Liver (tissue), 9 donors: ENCODE data around the gene TFDP1. TPM values are rescaled to one million over a fixed set of nuclear protein-coding genes. Genes with fewer than 3 reads are reported as not detected.

ENCODE experiments used
- DNase-seq: peaks from one replicate; pipeline ENCODE4 v3.0.0-alpha.2; 2017; ENCODE audit warnings: low spot score
- H3K27ac ChIP-seq, 2 donors: one replicate each; pipeline ENCODE4 v1.7.0; 2013; ENCODE audit warnings: inconsistent platforms in 2 of 2, low read length in 2 of 2, control low read depth in 1 of 2, low read depth in 1 of 2, mild to moderate bottlenecking in 1 of 2
- H3K27me3 ChIP-seq, 4 donors: one replicate each; pipeline versions ENCODE4 v1.6.1 to v1.7.0; 2013; ENCODE audit warnings: low read length in 3 of 4, inconsistent platforms in 1 of 4, mild to moderate bottlenecking in 1 of 4, moderate library complexity in 1 of 4; ENCODE audit not compliant: control insufficient read depth in 4 of 4, insufficient read depth in 4 of 4
- H3K36me3 ChIP-seq, 4 donors: one replicate each; pipeline versions ENCODE4 v1.6.1 to v1.7.0; 2013; ENCODE audit warnings: low read length in 3 of 4, mild to moderate bottlenecking in 3 of 4, low read depth in 1 of 4, moderate library complexity in 1 of 4; ENCODE audit not compliant: control insufficient read depth in 4 of 4, insufficient read depth in 3 of 4
- H3K4me1 ChIP-seq, 4 donors: one replicate each; pipeline versions ENCODE4 v1.6.1 to v1.7.0; 2013; ENCODE audit warnings: low read length in 3 of 4, mild to moderate bottlenecking in 3 of 4, moderate library complexity in 1 of 4; ENCODE audit not compliant: control insufficient read depth in 4 of 4, insufficient read depth in 4 of 4
- H3K4me3 ChIP-seq, 3 donors: one replicate each; pipeline versions ENCODE4 v1.6.1 to v1.7.0; 2013; ENCODE audit warnings: low read length in 3 of 3, control low read depth in 1 of 3, low read depth in 1 of 3, mild to moderate bottlenecking in 1 of 3
- H3K9ac ChIP-seq, 2 donors: one replicate each; pipeline ENCODE4 v1.7.0; 2013; ENCODE audit warnings: low read length in 2 of 2, mild to moderate bottlenecking in 2 of 2, moderate library complexity in 2 of 2, control low read depth in 1 of 2, low read depth in 1 of 2
- H3K9me3 ChIP-seq, 4 donors: one replicate each; pipeline versions ENCODE4 v1.6.1 to v1.7.0; 2013; ENCODE audit warnings: low read length in 3 of 4; ENCODE audit not compliant: control insufficient read depth in 4 of 4
- FOXA1 ChIP-seq: IDR thresholded peaks from 2 replicates; pipeline ENCODE4 v1.6.1; 2016; ENCODE audit warnings: antibody characterized with exemption
- FOXA2 ChIP-seq: IDR thresholded peaks from 2 replicates; pipeline ENCODE4 v1.6.1; 2016; ENCODE audit warnings: antibody characterized with exemption
- HNF4A ChIP-seq, 2 donors: conservative IDR thresholded peaks; 2 replicates each; pipeline ENCODE4 v1.6.1; 2016; ENCODE audit warnings: antibody characterized with exemption in 2 of 2, mild to moderate bottlenecking in 2 of 2
- HNF4G ChIP-seq: IDR thresholded peaks from 2 replicates; pipeline ENCODE4 v1.6.1; 2016; ENCODE audit warnings: antibody characterized with exemption
- JUND ChIP-seq, 2 donors: IDR thresholded peaks; 2 replicates each; pipeline ENCODE4 v1.6.1; 2016; ENCODE audit warnings: antibody characterized with exemption in 2 of 2
- NR2F2 ChIP-seq: IDR thresholded peaks from 2 replicates; pipeline ENCODE4 v1.6.1; 2016; ENCODE audit warnings: antibody characterized with exemption
- SP1 ChIP-seq: IDR thresholded peaks from 2 replicates; pipeline ENCODE4 v1.6.1; 2018; ENCODE audit warnings: antibody characterized with exemption, mild to moderate bottlenecking
- WGBS: extraction: QIAGEN DNeasy Blood & Tissue Kit; methylation state at CpG from one replicate; pipeline ENCODE4 v1.1.7; 2013; 5-methylcytosine and 5-hydroxymethylcytosine counted together
- polyA plus RNA-seq, 2 donors: library from polyadenylated mRNA; stranded (reverse) in 1 of 2; unstranded in 1 of 2; fragments of 200-250 nt in 1 of 2; fragments of >200 nt in 1 of 2; fragmentation: Nextera tagmentation in 1 of 2; extraction: Ambion mirVana in 1 of 2; gene quantifications; one replicate each; pipeline versions ENCODE4 v1.2.1 to v1.2.3, GENCODE V29; 2013 to 2015
- total RNA-seq, 2 donors: library from RNA; depleted of rRNA; stranded (reverse); fragments of >200 nt; gene quantifications; one replicate each; pipeline ENCODE4 v1.2.3, GENCODE V29; 2014
- TF ChIP-seq, protein P1 (sequence below): IDR thresholded peaks from 2 replicates; pipeline ENCODE4 v1.6.1; 2016; ENCODE audit warnings: antibody characterized with exemption, mild to moderate bottlenecking
- TF ChIP-seq, protein P2 (sequence below): IDR thresholded peaks from 2 replicates; pipeline ENCODE4 v1.6.1; 2016; ENCODE audit warnings: antibody characterized with exemption
- donor health status: healthy.
- donor health status: healthy.
- donor health status: healthy.
- donor health status: healthy.
- donor health status: healthy.

The TFDP1 gene
- total and polyA plus RNA-seq, 4 donors = 9.9 to 140 (median 17.8) TPM

DNA sequence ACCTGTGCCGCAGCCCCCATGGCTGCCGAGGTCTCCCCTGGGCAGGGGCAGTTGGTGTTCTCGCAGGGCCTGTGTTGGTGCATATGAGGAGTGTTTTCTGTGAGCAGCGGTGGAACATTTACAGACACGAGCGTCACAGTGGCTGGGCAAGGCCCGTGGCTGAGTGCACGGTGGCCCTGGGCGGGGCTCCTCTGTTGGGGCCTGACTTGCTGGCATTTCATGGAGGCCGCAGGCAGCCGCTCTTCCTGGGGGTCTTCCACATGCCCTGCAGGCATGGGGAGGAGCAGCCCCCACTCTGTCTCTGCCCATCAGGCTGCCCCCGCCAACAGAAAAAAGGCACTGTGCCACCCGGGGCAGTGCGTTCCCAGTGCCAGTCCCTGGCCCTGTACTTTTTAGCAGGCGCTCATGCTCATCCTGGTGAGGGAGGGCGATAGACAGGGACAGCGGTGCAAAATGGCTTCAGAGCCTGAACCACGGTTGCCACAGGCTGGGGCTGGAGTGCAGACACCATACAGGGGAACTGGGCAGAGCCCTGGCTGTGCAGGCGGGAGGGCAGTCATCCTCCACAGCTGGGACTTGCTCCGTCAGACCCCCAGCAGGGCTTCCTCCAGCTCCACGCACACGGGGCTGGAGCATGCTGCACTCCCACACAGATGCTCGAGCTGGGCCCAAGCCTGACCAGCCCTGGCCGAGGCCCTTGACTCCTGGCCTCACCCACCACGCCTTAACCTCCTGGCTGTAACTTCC lies 23.5 kb downstream of the TFDP1 start:
- 94% methylated on average over 25 of the region's 25 CpGs for WGBS
- Histone ChIP-seq H3K9me3 (no peaks in the 10 kb centered on the region), H3K36me3 (peaks cover 0 to 11% (median 8%) of the 10 kb centered on the region in 4 donors), H3K4me3 (no peak overlapping the region), H3K27ac (peak overlapping the region in 1 of 2 donors; percentile 16), H3K9ac (no peak overlapping the region), H3K27me3 (no peaks in the 10 kb centered on the region), H3K4me1 (peaks cover 0 to 3% (median 0%) of the 10 kb centered on the region in 4 donors)
- TF ChIP-seq HNF4G = no peak
- no peak for DNase-seq

DNA sequence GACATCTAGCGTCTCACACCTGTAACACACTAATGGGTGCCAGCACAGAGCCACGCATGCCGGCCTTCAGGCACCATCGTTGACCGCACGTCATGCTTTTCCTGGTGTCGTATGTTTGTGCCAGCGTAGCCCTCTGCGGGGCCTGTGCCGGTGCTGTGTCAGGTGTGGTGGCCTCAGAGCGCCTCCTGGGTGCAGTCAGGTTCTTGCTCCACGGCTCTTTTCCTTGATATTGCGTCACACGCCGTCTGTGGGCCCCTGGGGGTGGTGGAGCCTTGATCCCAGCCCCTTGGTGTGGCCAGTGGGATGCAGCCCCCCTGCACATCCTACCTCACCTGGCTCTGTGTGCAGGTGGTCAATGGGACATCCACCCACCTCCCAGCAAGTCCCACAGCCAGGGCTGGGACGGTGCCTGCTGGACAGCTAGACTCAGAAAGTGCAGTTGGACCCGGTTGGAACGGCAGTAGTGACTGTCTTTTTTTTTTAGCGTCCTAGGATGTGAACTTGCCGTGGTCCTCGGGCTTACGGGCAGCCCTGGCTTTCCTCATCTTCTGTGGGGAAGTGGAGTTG lies 24.5 kb downstream of the TFDP1 start:
- no peak for DNase-seq
- no peak overlapping the region for H3K4me3 ChIP-seq
- 92% methylated on average over 22 of the region's 22 CpGs for WGBS

DNA sequence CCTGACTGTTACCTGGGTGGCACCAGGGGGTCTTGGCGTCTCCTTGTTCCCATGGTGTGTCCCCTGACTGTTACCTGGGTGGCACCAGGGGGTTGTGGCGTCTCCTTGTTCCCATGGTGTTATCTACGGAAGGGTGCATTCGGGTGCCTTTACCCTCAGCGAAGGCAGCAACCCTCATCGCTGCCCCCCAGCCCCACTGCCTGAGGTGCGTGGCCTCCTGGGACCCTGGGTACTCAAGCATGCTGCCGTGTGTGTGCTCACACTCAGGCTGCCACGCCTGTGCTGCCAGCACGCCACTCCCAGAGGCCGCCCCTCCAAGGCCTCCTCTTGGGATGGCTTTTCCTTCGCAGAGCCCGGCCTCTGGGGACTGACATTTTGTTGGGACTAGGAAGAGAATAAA lies 25.1 kb downstream of the TFDP1 start:
- H3K27ac ChIP-seq = no peak overlapping the region
- DNase-seq = no peak
- TF ChIP-seq, protein P1, sequence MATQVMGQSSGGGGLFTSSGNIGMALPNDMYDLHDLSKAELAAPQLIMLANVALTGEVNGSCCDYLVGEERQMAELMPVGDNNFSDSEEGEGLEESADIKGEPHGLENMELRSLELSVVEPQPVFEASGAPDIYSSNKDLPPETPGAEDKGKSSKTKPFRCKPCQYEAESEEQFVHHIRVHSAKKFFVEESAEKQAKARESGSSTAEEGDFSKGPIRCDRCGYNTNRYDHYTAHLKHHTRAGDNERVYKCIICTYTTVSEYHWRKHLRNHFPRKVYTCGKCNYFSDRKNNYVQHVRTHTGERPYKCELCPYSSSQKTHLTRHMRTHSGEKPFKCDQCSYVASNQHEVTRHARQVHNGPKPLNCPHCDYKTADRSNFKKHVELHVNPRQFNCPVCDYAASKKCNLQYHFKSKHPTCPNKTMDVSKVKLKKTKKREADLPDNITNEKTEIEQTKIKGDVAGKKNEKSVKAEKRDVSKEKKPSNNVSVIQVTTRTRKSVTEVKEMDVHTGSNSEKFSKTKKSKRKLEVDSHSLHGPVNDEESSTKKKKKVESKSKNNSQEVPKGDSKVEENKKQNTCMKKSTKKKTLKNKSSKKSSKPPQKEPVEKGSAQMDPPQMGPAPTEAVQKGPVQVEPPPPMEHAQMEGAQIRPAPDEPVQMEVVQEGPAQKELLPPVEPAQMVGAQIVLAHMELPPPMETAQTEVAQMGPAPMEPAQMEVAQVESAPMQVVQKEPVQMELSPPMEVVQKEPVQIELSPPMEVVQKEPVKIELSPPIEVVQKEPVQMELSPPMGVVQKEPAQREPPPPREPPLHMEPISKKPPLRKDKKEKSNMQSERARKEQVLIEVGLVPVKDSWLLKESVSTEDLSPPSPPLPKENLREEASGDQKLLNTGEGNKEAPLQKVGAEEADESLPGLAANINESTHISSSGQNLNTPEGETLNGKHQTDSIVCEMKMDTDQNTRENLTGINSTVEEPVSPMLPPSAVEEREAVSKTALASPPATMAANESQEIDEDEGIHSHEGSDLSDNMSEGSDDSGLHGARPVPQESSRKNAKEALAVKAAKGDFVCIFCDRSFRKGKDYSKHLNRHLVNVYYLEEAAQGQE = no peak
- no peak for TF ChIP-seq JUND (IDR thresholded peaks at IDR 0.05)
- TF ChIP-seq SP1 = no peak
- no peak for TF ChIP-seq NR2F2
- H3K27me3 ChIP-seq = no peaks in the 10 kb centered on the region
- peaks cover 0 to 11% (median 9%) of the 10 kb centered on the region in 4 donors for H3K36me3 ChIP-seq
- 97% methylated on average over 13 of the region's 13 CpGs for WGBS
- no peak overlapping the region for H3K9ac ChIP-seq
- no peak overlapping the region for H3K4me3 ChIP-seq
- no peaks in the 10 kb centered on the region for H3K9me3 ChIP-seq
- peaks cover 0 to 3% (median 0%) of the 10 kb centered on the region in 4 donors for H3K4me1 ChIP-seq

More for the DNA sequence above, 24.5 kb downstream of the TFDP1 start:
- peaks cover 0 to 11% (median 8%) of the 10 kb centered on the region in 4 donors for H3K36me3 ChIP-seq
- no peak overlapping the region for H3K27ac ChIP-seq
- TF ChIP-seq FOXA2 (no peak), JUND (IDR thresholded peaks at IDR 0.05) (no peak), HNF4A (conservative IDR thresholded peaks at IDR 0.05) (no peak), HNF4G (no peak), FOXA1 (no peak)
- TF ChIP-seq, protein P2, sequence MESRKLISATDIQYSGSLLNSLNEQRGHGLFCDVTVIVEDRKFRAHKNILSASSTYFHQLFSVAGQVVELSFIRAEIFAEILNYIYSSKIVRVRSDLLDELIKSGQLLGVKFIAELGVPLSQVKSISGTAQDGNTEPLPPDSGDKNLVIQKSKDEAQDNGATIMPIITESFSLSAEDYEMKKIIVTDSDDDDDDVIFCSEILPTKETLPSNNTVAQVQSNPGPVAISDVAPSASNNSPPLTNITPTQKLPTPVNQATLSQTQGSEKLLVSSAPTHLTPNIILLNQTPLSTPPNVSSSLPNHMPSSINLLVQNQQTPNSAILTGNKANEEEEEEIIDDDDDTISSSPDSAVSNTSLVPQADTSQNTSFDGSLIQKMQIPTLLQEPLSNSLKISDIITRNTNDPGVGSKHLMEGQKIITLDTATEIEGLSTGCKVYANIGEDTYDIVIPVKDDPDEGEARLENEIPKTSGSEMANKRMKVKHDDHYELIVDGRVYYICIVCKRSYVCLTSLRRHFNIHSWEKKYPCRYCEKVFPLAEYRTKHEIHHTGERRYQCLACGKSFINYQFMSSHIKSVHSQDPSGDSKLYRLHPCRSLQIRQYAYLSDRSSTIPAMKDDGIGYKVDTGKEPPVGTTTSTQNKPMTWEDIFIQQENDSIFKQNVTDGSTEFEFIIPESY = no peak
- H3K4me1 ChIP-seq = peaks cover 0 to 3% (median 0%) of the 10 kb centered on the region in 4 donors
- H3K9ac ChIP-seq = no peak overlapping the region
- H3K9me3 ChIP-seq = no peaks in the 10 kb centered on the region
- H3K27me3 ChIP-seq = no peaks in the 10 kb centered on the region
